Hematopoietic multipotent progenitor cell treated with erythropoietin and hydrocortisone succinate and interleukin-3 and kit ligand, for 8 days (in vitro differentiated cells): Measurements from ENCODE around the gene VEPH1.
"Not testable (repeated sequence)": the region's sequence is repeated elsewhere in the genome, so short reads cannot be mapped to it uniquely, and the experiment has no call there.

Experiments
- DNase-seq: peaks from one replicate; pipeline ENCODE4 v3.0.0-alpha.2; 2015

VEPH1 gene

DNA sequence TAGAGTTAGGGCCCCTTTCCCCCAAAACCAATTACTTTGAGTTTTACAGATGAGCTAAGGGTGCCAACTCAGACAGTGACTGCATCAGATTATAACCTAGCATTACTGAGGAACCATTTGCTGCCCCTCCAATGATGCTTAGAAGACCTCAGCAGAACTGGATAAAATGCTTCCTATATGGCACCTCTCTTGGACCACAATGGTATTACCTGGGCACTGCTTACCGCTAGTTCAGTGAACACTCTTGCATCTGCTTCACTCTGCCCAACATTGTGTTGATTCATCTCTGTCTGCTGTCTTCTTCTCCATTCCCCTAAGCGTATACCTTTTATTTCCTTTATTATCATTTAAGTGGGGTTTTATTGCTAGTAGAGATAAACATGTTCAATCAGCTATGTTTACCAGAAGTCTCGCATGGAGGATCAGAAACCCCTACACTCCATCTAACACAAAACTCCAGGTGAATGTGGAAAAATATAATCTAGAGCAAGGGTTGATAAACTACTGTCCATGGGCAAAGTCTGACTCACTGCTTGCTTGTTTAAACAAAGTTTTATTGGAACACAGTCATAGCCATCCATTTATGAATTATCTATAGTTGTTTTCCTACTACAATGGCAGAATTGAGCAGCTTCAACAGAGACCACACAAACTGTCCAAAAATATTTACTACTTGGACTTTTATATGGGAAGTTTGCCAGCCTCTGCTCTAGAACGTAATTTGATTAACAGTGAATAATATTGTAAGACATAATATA is 166.8 kb downstream of the VEPH1 start:
- no peak for DNase-seq

DNA sequence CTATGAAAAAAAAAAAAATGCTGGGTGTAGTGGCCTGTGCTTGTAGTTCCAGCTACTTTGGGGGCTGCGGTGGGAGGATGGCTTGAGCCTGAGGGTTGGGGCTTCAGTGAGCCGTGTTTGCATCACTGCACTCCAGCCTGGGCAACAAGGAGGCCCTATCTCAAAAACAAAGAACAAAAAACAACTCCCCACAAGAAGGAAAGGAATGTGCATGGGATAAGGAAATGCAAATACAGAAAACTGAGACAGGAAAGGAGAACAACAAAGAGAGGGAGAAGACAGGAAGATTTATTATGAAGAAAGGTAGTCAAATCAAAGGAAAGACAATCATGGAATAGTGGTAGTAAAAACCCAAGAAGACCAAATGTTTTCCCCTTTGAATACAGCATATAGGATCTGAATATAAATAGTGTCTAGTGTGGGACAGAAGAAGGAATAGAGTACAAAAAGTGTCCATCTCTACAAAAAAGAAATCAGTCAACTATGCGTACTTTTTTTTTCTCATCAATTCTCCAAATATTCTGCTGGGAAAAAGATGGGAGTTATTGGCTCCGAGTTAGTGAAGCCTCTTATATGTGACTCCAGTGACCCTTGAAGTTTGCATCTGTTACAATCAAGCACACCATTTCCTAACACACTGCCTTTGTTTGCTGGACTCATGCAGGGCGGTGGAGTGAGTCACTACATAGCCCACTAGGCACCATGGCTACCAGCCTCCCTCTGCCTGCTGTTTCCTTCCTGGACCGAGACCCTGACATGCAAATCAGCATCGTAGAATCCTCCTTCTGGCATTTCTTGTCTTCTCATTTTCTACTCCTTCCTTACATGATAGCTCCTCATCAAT is 167.8 kb downstream of the VEPH1 start:
- DNase-seq = no peak

DNA sequence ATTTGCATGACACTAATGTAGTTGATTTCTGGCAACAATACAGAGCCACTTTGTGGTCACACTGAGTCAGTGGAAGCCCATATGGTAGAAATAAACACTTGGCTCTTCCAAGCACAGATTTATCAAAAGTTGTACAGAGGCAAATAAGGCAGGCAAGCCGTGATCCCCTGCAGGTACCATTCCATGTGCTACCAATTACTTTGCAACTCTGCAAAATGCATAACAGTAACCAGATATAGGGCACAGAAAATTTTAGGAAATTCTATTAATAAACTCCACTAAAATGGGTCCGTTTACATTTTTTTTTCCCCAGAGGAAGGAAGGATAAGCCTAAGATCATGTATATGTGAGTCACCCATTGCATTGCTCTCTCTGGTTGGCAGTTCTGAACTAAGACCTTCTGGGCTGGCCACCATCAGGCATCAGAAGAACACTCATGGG is 169.6 kb downstream of the VEPH1 start:
- DNase-seq = no peak

DNA sequence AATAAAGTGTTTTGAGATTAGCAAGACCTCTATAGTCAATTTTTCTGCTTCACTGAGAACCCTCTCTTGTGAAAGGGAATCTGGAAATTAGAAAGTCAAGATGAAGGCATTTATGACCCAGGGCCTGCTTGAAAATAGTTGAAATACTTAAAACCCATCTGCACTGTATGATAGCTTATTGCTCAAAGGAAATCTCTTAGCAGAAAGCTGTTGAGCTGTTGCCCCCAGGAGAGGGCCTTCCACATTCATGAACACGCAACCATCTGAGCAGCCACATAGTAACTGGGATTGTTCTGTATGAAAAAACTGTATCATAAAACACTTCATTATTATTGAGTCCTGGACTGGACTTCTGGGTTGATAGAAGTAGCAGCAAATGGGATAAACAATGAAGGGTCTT is 173.0 kb downstream of the VEPH1 start:
- DNase-seq = no peak

DNA sequence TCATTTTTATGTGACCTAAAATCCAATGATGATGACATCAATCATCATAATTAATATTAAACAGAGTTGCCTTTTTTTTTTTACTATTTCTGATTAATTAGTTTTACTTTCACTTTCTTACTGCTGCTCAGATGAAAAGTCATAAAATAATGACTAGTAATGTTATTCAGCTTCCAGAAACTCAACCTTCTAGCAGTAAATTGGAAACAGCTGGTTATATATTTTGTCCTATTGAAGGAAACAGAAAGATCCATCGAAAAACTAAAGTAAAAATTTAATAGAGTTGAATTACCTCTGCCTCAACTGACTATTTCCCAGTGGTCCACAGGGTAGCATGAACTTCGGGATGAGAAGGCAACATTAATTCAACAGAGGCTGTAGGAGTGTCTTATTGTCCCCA is 173.7 kb downstream of the VEPH1 start:
- no peak for DNase-seq

DNA sequence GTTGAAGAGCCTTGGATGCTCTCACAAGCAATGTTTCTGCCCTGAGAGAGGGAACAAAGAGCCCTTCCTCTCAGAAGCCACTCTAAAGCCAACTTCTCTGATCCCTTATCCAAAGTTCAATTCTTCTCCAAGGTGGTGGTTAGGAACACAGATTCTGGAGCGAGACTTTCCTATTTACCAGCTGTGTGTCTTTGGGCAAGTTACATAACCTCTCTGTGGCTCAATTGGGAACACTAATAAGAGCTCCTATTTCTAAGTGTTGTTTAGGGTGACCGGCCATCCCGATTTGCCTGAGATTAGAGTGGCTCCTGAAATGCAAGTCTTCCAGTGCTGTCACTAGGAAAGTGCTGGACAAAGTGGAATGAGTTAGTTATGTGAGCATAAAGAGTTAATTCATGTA is 175.4 kb downstream of the VEPH1 start:
- no peak for DNase-seq

DNA sequence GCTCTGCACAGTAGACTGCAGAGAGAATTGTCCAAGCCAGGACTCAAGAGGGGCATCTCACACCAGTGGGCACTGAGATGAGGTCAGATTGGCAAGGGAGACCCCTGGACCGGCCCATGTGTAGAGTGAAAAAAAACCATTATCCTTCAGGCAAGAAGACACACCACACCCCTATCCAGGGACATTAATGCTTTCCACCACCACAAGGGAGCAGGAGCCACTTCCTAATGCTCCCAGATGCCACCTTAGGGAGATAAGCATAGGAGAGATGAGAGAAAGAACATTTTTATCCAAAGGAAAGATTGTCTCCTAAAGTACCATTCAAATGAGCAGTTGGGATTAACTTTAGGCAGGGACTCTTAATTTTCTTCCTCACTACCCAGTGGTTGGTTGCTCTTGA is 176.2 kb downstream of the VEPH1 start:
- no peak for DNase-seq

DNA sequence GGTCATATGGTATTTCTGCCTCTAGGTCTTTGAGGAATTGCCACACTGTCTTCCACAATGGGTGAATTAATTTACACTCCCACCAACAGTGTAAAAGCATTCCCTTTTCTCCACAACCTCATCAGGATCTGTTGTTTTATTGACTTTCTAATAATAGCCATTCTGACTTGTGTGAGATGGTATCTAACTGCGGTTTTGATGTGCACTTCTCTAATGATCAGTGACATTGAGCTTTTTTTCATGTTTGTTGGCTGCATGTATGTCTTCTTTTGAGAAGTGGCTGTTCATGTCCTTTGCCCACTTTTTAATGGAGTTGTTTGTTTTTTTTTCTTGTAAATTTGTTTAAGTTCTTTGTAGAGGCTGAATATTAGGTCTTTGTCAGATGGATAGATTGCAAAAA is 178.3 kb downstream of the VEPH1 start:
- not testable (repeated sequence) for DNase-seq

DNA sequence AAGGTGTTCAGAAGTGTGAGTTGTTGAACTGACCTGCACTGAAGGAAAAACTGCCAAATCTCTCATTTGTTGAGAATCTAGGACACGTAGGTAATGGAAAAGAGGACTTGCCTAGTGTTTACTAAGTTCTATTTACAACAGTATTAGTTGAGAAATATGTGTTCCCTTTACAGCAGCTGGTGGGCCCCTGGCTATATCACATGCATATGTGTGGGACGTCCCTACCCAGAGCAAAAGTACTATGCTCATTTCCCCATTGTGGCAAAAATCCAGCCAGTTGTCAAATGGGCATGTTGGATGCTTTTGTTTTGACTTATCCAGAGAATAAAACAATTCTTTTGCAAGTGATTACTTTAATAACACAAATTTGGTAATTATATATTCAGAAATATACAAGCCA is 179.9 kb downstream of the VEPH1 start:
- DNase-seq = no peak

DNA sequence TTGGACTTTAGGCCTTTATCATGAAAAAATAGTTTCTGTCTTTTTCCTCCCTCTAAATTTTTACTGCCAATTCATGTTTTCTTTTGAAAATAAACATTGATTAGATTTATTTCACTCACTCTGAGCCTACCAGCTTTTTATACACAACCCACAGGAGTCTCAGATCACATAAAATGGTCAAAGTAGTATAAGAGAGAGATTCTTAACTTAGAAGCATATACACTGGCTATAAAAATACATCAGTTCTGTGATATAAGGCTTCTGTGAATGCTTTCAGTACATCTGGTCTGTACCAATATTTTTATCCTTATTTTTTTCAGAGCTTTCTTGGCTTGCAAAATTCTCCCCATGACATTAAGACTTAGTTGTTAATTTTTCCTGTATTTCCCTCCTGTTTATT is 183.5 kb downstream of the VEPH1 start:
- DNase-seq = no peak

DNA sequence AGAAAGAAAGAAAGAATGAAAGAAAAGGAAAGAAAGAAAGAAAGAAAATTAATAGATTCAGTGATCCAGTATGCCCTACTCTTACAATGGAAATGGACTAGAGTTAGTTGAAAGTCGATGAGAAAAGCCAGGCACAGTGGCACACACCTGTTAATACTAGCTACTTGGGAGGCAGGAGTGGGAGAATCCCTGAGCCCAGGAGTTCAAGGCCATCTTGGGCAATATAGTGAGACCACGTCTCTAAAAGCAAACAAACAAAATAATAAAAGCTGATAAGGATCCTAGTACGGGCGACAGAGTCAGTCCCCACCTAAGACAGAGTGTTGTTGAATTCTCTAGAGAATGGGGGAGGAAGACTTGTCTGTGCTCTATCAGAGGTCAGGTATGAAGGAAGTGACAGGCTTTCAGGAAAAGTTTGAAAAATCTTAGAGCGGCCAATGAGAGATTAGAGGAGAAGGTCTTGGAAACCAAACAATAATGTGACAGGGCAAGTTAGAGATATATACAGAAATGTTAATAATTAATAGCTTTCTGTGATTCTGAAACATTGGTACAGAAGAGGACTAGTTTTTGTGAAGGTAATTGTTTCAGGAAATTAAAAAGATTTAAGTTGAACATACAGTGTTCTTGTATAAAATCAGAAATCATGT is 184.5 kb downstream of the VEPH1 start:
- DNase-seq = no peak

DNA sequence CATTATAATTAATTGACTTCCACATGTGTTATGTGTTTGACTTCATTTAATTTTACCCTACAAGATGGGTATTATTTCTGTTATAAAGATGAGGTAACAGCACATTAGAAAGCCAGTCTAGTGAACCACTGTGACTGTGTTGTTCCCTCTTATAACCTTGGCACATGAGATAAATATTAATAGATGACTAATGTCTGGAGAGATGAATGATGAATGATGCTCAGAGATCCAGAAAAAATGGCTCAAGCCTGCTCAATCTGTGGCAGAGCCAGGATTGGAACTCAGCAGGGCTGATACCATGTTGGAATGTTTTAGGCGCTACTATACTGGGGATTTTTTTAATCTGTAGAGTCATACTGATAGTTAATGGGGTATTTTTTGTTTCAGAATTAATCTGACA is 185.3 kb downstream of the VEPH1 start:
- DNase-seq = no peak

DNA sequence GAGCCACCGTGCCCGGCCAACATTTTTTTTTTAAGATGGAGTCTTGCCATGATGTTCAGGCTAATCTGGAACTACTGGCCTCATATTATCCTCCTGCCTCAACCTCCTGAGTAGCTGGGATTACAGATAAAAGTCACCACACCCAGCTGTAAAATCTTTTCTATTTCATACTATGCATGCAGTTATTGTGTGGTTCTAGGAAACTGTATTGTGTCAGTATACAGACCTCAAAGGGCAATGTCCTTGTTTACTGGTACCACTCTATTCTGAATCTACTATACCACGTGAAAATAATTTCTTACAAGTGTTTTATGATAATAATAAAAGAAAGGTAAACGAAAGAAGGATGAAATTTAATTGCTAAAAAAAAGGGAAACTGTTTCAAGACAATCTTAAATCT is 190.0 kb downstream of the VEPH1 start:
- peak; percentile 9 for DNase-seq

DNA sequence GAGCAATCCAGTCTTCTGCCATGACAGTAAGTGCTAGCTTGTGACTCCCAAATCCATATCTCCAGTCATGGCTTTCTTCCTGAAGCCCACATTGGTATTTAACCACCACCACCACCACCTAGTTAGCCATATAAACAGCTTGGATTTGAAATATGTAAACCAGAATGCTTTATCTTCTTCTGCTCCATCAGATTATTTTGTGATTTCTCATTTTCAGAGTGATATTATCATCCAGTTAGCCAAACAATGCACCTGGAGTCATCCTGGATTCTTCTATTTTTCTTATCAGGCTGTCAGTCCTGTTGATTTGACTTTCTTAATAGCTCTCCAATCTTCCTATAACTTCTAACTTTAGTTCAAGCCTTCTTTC is 190.9 kb downstream of the VEPH1 start:
- no peak for DNase-seq

DNA sequence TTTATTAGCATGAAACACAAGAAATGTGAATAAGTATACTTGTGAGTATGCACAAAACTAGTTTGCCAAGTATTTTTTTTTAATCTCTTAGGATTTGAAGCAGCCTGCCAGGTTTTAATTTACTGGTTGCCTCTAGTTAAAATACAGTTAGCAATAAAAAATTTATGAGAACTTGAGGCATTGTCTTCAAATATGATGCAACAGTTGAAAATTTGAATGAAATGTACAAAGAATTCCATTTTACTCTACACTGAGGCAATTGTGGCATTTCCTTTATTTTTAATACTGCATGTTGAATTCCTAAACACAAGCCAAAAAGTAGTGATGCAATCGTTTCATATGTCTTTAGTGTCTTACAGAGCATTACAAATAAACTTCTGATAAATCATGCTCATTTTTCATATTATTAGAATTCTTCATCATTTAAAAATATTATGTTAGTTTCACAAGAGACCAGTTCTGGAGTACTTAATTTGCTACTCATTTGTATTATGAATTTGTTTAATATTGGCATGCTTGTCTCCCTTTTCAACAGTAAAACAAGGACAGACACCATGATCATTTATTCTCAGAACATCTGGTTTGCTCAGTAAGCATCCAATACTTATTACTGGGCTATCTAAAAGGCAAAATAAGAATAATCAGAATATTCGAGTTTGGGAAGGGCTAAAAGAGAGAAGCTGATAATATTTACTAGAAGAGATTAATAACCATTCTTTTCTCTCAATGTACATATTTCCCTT is 191.4 kb downstream of the VEPH1 start:
- DNase-seq = no peak

DNA sequence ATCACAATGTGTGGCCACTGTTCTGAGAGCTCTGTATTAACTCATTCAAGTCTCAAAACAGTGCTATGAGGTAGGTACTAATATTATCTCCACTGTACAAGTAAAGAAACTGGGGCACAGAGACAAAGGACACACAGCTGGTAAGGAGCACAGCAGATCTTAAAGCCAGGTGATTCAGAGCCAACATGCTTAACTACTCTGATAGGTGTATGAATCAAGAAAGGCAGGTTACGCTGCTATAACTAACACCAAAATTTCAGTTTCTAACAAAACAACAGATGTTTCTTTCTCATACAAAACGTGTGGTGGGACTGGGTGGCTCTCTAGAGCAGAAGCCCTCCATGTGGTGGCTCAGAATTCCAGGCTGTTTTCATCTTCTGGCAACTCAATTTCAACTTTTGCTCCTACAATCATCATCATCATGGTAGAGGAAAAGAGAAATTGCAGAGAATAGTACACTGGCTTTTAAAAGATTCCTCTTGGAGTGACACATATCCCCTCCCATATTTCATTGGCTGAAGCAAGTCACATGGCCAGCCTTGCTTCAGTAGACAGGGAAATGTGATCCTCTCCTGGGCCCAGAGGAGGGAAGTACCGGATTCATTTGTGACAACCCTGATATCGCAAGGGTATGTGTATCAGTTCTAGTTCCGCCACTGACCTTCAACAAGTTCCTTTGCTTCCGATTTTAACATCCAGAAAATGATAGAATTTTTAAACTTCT is 192.7 kb downstream of the VEPH1 start:
- no peak for DNase-seq

DNA sequence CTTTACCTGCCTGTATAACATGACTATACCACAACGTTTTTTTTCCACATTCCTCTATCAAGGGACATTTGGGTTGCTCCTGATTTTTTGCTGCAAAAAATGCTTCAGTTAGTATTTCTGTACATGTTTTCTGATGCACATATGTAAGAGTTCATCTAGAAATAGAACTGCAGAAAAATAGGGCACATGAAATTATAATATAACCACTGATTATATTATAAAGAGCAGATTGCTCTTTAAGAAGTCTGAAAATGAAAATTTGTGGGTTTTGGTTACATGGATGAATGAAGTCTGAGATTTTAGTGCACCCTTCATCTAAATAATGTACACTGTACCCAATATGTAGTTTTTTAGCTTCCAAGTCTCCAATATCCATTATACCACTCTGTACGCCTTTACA is 196.7 kb downstream of the VEPH1 start:
- no peak for DNase-seq

DNA sequence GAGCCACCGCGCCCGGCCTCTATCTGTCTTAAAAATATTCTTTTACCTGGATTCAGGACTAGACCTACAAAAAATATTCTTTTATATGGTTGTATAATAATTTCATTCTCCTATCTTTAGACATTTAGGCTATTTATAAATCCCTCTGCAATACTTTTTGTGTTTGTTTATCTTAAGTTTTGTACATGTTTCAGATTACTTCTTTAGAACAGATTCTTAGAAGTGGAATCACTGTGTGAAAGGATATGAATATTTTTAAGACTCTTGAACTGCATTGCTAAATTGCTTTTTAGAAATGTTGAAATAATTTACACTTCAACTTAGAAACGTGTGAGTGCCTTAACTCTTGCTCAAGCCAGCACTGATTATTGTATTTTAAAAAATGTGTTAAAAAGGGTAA is 197.8 kb downstream of the VEPH1 start:
- DNase-seq = no peak

DNA sequence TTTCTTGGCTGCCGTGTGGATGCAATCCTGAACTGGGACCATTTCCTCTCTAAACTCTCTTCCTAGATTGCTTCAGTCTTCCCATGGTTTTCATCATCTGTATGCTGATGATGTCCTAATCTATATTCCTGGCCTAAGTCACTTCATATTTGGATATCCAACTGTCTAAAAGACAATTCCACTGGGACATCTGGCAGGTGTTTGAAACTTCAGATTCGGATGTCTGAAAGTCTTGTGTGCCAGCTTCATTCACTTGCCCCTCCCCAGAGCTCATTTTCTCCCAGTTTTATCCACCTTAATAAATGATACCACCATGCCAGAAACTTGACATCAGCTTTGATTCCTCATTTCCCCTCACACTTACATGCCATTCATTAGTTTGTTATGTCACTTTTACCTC is 201.5 kb downstream of the VEPH1 start:
- DNase-seq = no peak

DNA sequence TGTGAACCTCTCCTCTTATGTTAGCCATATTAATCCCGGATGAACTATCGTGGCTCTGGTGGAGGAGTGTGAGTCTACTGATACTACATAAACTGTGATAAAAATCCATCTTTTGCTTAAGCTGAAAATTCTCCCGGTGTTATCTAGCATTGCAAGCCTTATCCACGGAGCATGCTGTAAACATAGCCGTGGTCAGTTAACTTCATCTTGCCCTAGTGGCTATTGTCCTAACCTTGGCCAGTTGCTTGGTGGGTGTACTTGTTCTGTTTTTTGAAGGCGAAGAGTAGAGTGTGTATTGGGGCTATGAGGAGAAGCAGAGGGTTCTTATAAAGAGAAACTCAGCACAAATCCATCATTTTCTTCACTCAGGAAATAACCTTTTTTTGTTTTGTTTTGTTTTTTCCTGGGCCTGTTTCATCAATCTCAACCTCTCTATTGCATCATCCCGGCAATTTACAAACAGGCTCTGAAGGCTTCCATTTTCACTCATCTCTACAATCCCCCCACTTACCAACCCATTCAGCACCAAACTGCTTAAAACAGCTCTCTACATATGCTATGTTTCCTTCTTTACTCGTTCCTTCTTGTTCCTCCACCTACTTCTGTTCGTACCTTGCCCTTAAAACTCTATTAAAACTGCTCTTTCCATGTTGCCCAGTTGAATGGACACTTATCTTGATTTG is 202.1 kb downstream of the VEPH1 start:
- no peak for DNase-seq

DNA sequence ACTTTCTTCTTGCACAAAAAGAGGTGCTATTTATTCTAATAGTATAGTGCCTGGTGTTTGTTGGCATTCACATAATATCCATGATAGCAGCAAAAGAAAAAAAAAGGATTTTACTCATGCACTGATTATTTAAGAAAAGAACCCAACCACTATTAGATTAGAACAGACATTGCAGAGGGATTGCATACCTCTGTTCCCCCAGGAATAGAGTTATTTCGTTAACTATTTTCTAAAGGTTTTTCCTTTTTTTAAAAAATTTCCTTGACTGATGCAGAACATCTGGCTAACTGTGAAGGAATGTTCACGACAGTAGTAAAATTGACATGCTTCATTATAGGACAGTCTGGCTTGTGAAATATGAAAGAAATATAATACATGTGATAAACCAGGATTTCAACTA is 203.1 kb downstream of the VEPH1 start:
- no peak for DNase-seq

DNA sequence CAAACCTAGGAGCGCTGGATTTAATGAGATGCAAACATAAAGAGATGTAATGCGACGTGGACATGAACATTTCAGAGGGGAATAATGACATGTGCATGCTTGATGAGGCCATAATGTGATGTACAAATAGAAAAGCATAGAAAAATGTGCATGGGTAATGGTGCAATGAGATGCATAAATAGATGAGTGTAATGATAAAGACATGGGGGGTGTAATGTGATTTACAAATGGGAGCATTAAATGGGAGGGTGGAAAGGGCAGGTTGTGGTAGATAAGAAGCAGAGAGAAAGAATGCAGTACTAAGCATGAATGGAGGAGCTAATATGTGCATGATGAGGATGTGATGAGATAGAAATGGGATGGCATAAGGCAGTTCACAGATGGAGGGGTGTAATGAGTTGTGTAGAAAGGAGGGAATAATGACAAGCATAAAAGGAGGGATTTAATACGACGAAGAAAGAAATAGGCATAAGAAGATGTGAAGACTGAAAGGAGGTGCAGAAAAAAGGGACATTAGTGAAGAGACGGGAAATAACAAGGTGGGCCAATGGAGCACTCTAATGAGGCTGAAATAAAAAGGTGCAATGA is 205.8 kb downstream of the VEPH1 start:
- DNase-seq = no peak
